GM21528 (cell line): Measurements from ENCODE around the gene RITA1.

Experiments
- ATAC-seq: cut with Tn5 transposase; IDR thresholded peaks from one replicate; pipeline ENCODE4 v1.9.1; 2021; ENCODE audit warnings: mild to moderate bottlenecking, moderate library complexity; ENCODE audit not compliant: unreplicated experiment, low FRiP score

Gene RITA1

GRCh38 chr12:113152835-113153814 is 32.4 kb upstream of the RITA1 start:
- peak; percentile 67 for ATAC-seq

GRCh38 chr12:113154351-113154973 is 31.1 kb upstream of the RITA1 start:
- ATAC-seq = no peak

- ATAC-seq = no peak
Observed at GRCh38 chr12:113155060-113155459, 30.5 kb upstream of the RITA1 start.

- ATAC-seq = no peak
Observed at GRCh38 chr12:113155646-113156045, 29.9 kb upstream of the RITA1 start.

GRCh38 chr12:113157218-113157859 is 28.2 kb upstream of the RITA1 start:
- ATAC-seq = no peak

GRCh38 chr12:113158439-113159203 is 26.9 kb upstream of the RITA1 start:
- ATAC-seq = no peak

GRCh38 chr12:113159937-113160336 is 25.6 kb upstream of the RITA1 start:
- ATAC-seq = no peak

GRCh38 chr12:113161415-113162016 is 24.0 kb upstream of the RITA1 start:
- ATAC-seq = no peak

GRCh38 chr12:113162102-113163029 is 23.2 kb upstream of the RITA1 start:
- no peak for ATAC-seq

- ATAC-seq = no peak
Observed at GRCh38 chr12:113163030-113163360, 22.5 kb upstream of the RITA1 start.

- ATAC-seq = no peak
Observed at GRCh38 chr12:113164014-113164413, 21.5 kb upstream of the RITA1 start.

- ATAC-seq = no peak
Observed at GRCh38 chr12:113165521-113166450, 19.7 kb upstream of the RITA1 start.

- ATAC-seq = no peak
Observed at GRCh38 chr12:113167868-113168267, 17.7 kb upstream of the RITA1 start.

GRCh38 chr12:113169697-113170096 is 15.8 kb upstream of the RITA1 start:
- ATAC-seq = no peak

- ATAC-seq = no peak
Observed at GRCh38 chr12:113170457-113170856, 15.1 kb upstream of the RITA1 start.

- no peak for ATAC-seq
Observed at GRCh38 chr12:113170926-113171325, 14.6 kb upstream of the RITA1 start.

GRCh38 chr12:113171543-113171942 is 14.0 kb upstream of the RITA1 start:
- no peak for ATAC-seq

GRCh38 chr12:113172185-113172584 is 13.3 kb upstream of the RITA1 start:
- no peak for ATAC-seq
